HG03196 (cell line): ENCODE data around the gene MYO1E.
"Not testable (repeated sequence)": the region's sequence is repeated elsewhere in the genome, so short reads cannot be mapped to it uniquely, and the experiment has no call there.

Experiments
- ATAC-seq: cut with Tn5 transposase; IDR thresholded peaks from one replicate; pipeline ENCODE4 v1.9.1; 2021; ENCODE audit not compliant: unreplicated experiment

Gene MYO1E

DNA sequence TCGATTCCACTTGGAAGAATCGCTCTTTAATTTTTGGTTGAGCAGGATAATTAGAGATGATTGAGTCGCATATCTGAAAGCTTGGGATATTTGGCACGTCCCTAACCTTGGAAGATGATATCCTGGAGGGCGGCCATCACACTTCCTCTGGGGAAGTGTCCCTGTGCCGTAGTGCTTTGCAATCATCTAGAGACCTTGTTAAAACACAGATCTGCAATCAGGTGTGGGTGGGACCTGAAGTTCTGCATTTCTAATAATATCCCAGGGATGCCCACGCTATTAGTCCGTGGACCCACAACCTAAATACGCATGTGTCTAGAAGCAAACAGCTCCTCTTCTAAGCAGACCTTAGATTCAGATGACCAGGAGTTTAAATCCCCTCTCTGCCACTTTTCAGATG is 20.5 kb downstream of the MYO1E start:
- no peak for ATAC-seq

DNA sequence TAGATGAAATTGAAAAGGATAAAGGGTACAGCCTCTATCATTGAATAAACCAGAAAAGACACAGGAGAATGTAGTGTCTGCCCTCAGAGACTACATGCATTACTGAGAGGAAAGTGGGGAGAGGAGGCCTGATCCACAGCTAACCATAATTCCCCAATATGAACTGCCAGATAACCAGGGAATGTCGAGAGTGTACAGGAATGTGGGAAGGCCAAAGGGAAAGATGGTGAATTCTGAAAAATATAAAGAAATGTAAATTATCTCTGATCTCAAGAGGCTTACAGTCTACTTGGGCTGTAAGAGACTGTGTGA is 22.3 kb downstream of the MYO1E start:
- ATAC-seq, result no peak

DNA sequence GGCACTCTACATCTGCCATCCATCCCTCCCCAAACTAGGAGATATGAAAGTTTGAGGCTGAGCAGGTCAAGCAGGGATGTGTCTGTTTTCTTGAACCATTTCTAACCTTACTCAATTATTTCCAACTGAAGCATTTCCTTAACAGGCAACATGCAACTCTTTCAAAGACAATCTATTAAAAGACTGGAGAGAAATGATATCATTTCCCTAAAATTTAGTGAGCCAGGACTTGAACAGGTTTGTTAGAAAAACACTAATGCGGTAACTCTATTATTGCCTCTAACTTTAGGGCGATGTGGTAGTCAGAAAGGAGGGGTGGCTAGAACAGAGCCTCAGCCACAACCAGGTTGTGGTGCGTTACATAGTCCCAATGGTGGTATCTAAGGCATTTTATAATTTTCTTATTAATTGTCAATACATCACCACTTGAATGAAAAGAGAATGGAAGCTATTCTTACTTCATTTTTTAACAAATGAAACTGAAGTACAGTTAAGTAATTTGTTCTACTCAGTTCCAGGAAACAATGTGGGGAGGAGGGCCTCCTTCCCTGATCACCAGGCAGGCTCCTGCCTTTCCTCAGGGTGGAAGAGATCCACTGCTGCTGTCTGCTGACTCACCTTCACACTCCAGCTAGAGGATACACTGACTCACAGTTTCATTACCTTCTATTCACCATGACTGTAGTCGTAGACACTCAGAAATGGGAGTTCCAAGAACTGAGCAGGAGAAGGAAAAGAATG is 22.8 kb downstream of the MYO1E start:
- ATAC-seq, result no peak

DNA sequence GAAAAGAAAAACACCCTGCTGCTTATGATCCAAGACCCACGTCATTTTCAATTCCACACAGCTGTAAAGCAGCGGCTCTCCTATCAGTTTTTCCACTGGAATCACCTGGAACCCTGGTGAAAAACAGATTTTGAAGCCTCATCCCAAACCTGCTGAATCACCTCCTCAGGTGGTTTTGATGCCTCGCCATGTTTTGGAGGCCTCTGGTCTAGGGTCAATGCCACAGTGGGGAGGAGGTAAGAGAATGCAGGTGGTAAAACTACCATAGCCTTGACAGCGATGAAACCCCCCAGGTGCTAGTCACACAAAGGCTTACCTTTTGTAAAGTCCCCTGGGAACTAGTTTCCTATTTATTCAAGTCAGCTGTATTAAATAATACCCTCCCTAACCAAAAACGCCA is 24.8 kb downstream of the MYO1E start:
- ATAC-seq, result no peak

DNA sequence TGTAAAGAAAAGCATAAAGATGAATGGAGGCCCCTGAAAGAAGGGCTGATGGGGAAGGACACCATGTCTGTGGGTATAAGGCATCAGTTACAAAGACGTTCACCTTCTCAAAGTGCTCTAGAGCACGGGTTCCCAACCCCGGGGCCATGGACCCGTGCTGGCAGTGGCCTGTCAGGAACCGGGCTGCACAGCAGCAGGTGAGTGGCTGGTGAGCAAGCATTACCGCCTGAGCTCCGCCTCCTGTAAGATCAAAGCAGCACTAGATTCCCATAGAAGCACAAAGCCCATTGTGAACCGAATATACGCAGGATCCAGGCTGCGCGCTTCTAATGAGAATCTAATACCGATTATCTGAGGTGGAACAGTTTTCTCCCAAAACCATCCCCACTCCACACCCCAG is 25.7 kb downstream of the MYO1E start:
- ATAC-seq, result no peak

DNA sequence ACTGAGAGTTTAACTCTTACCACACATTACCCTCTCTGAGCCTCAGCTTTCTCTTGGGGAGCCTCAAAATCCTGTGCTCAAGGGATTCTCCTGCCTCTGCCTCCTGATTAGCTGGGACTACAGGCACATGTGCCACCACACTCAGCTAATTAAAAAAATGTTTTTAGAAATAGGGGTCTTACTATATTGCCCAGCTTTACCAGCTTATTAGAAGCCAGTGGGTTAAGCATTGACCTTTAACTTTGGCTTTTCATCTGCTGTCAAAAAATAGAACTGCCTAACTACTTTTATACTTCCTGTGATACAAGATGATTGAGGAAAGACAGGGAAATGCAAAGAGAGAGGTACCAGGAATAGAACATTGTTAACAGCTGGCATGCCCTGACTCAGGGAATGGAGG is 27.3 kb downstream of the MYO1E start:
- no peak for ATAC-seq

DNA sequence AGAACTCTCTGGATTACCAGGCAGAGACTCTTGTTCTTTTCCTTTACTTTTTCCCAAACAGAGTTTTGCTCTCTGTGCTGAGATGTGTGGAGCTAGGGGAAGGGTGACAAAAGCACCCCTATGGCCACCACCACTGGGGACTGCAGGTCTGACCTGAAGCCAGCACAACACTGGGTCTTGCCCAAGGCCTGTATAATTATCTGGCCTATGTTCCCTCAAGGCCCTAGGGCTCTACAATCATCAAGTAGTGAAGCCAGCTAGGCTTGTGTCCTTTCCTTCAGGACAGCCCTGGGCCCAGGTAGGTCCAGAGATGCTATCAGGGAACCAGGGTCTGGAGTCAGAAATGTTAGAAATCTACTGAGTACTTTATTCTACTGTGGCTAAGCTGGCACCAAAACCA is 28.4 kb downstream of the MYO1E start:
- ATAC-seq, result no peak

DNA sequence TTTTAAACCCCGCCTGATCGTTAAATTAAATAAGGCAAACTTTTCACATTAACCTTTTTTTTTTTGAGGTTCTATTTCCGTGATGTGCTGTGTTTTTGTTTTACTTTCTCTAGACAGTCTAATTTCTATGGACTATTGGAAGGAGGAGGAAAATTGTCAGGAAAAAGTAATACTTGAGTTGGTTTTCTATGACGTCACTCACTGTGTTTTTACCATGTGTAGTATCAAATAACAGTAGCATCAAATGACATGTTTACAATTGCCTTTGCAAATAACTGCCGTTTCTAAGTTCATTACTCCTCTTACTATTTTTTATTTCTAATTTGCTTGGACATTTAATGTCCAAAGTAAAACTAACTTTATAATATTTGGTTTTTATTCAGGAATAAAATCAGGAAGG is 32.3 kb downstream of the MYO1E start:
- no peak for ATAC-seq

DNA sequence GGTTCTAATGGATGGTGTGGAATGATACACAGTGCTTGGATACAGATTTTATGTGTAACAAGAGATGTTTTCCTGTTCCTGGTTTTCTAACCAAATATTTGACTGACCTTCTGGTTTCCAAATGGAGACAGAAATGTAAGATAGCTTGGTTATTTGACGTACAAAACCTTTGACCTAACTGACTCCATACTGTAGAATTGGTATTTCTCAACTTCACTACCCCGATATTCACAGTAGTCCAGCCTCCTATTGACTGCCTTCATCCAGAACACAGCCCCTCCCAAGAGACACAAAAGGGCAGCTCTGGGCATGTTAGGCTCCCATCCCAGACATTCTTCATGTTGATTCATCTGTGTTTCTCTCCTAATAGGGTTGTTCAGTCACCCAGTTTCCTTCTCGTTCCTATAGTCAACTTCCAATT is 33.4 kb downstream of the MYO1E start:
- ATAC-seq, result no peak

DNA sequence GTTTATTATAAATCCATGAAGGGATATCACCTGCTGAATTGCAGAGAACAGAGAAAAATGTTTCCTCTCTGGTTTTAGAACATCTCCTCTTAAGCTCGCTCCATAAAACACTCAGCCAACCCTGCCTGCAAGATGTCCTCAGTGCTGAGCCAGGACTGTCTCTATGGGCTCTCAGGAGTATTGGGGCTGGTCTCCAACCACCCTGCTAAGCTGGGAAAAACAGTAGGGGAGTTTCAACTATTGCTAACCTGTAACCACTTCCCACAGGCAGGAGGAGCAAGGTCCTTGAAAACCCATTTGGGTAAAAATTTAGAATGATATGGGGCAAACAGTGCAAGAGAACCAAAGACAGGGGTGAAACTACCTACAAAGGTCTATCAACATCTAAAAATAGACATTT is 34.3 kb downstream of the MYO1E start:
- no peak for ATAC-seq

DNA sequence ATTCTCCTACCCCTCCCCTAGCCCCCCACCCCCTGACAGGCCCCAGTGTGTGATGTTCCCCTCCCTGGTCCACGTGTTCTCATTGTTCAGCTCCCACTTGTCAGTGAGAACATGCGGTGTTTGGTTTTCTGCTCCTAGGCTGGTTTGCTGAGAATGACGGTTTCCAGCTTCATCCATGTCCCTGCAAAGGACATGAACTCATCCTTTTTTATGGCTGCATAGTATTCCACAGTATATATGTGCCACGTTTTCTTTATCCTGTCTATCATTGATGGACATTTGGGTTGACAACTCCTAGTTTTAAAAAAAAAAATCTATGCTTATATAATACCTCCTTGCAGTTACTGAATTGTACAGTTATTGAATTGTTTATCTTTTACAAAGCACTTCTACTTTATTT is 35.9 kb downstream of the MYO1E start:
- ATAC-seq, result not testable (repeated sequence)

DNA sequence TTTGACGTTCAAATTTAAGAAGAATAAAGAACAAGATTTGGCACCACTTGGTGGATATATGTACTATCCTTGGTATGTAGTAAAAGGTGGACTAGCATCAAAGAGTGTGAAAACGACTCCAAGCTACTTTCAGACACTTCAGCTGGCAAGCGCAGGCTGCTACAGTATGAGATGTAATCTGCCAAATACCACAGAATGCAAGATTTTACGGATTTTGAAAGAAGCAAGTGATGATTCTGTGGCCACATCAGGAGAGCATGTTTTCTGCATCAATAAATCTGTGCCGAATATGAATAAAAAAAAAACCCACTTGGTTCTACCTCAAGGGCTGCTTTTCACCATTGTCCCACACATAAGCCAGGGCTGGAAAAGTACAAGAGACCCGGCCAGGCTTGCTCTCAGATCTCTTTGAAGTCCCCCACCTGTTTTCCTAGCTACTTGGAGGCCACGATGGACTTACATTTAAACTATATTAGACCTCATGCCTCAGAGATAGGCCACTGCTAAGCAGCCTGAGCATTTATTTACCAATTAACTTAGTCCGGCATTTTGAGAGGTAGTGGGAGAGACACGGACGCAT is 37.4 kb downstream of the MYO1E start:
- ATAC-seq, result no peak

DNA sequence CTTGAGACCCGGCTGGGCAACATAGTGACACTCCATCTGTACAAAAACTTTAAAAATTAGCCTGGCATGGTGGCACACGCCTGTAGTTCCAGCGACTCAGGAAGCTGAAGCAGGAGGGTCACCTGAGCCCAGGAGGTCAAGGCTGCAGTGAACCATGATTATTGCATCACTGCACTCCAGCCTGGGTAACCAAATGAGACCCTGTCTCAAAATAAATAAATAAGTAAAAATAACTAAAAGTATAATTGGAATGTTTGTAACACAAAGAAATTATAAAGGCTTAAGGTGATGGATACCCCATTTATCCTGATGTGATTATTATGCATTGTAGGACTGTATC is 38.6 kb downstream of the MYO1E start:
- no peak for ATAC-seq

DNA sequence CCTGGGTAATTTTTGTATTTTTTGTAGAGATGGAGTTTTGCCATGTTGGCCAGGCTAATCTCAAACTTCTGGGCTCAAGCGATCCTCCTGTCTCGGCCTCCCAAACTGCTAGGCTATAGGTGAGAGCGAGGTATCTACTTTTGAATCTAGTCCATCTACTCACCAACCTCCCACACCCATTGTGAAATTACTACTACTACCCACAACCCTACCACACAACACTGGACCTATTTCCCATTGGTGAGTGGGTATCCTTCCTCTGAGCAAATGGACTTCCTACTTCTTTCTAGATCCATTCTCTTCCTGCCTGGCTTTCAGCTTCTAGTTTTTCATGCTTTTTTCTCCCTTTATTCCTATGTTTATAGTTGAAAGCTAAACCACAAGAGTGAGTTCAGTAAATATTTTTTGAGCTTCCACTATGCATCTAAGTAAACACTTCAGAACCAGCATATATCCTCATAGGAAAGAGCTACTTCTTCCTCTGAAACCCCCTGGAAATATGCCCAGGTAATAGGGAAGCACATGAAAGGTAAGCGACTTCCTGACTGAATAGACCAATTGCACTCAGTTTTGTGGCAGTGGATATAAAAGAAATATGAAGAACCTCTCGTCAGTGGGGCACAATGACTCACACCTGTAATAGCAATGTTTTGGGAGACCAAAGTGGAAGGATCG is 39.1 kb downstream of the MYO1E start:
- no peak for ATAC-seq

DNA sequence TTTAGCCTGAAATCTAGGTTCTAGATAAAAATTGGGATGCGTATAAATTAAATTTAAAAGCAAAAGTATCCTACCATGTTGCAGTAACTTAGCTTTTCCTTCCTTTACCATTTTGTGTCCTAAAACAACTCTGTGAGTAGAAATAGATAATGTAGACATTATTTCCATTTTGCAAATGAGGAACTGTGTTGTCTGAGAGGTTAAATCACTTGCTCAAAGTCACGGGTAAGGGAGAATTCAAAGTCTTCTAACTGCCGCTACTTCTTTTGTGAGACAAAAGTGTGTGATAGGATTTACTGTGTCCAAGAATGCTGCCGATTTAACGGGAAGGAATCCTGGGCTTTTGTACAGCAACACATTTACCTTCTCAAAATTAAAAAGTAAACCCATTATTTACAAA is 40.7 kb downstream of the MYO1E start:
- ATAC-seq, result no peak

DNA sequence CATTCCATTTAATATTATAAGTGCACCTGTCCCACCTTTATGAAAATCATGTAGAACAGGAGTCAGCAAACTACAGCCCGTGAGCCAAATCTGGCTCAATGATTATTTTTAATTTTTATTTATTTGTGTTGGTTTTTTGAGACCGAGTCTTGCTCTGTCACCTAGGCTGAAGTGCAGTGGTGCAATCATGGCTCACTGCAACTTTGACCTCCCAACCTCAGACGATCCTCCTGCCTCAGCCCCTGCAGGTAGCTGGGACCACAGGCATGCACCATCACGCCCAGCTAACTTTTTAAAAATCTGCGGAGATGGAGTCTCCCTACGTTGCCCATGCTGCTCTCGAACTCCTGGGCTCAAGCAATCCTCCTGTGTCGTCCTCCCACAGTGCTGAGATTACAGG is 42.0 kb downstream of the MYO1E start:
- ATAC-seq, result no peak

DNA sequence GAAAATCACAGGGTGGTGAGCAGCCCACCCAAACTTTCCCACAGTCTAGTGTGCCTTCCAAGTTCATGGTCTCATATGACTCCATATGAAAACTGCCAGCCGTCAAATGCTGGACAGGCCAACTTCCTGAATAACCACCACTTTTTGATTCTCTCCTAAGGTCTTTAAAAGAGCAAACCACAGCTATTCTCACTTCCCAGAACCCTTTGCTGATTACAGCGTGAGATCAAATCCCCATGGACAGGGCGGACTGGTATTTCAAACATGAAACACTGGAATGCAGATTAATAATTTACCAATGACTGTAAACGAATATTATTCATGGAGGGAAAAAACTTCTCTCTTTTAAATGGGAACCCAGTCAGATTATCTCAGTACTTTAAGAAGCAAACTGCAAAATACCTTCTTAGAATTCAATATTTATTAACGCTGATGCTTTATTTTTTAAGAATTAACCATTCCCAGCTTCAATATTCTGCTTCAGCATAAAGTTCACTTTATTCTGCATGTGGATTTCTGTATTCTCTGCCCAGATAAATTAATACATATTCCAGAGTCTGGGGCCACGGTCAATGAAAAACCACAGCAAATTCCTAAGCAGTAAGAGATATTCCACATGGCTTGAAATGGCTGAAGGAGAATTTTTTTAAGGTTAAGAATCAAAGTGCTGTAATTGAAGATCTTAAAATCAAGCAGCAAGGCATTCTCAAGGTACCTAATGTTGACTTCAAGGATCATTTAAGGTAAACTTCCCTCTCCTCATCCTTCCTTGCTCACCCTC is 42.9 kb downstream of the MYO1E start:
- no peak for ATAC-seq

DNA sequence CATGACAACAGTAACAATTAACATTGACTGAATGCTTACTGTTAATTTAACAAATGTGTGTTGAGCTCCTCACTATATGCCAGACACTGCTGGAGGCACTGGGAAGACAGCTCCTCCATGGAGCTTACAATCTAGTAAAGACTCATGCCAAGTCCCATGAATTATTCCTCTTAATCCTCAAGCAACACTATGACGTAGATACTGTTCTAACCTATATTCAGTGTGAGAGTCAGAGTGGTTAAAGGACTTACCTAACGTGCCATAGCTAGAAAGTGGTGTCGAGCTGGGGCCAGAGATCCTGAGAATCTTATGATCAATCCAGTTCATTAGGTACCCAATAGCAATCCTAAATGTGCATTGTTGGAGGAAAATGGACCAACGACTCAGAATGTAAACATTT is 43.6 kb downstream of the MYO1E start:
- no peak for ATAC-seq

DNA sequence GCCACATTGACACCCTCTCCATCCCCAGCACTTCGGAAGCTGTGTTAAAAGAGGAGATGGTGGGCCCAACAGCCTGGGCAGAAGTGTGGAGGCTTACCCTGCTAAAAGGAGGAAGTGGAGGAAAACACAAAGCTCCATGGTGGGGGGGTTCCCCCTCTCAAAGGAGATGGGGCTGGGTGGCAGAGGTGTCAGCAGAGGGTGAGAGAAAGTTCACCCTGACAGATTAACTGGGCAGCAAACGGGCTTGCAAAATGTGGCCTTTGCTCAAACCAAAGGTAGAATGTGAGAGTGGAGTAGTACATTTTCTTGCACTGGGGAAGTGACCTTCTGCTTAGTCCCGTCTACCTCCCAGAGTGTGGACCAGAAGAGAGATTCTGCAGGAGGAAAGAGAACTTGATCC is 44.7 kb downstream of the MYO1E start:
- peak; percentile 71 for ATAC-seq

DNA sequence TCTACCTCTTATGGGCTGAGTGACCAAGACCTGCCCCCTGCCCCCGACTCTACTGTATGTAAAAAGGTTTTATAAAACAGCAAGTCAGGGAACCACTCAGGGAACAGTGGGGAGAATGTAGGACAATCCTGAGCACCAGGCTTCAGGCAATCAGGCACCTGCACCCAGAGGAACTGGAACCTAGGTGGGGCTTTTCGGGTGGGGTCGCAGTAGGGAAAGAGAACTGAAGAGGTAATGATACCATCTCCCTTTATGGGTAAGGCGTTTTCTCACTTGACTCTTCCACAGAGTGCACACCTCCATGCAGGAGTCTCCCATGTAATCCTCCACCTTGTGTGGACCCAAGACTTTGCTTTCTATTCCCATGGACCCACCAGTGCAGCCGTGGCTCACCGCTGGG is 45.8 kb downstream of the MYO1E start:
- no peak for ATAC-seq

DNA sequence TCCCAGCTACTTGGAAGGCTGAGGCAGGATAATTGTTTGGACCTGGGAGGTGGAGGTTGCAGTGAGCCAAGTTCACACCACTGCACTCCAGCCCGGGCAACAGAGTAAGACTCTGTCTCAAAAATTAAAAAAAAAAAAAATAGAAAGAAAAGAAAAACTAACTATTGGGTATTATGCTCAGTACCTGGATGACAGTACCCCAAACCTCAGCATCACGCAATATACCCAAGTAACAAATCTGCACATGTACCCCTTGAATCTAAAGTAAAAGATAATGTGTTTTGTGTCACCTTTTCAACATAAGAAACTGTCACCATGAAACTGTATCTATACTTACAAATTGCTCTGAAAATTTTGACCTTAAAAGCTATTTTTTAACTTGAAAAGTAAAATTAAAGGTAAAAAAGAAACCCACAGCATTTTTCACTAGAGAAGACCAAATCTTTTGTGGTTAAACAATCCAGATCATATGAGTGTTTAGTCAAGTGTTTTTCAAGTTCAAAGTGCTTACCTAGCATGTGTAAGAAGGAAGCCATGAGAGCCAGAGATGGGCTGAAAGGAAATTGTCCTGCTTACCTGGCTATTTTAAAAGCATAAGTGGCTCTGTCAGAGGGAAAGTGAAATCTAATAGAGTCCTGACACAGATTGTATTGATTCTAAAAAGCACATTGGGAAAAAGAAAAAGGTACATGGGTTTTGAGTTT is 50.5 kb downstream of the MYO1E start:
- no peak for ATAC-seq
